Hematopoietic multipotent progenitor cell (in vitro differentiated cells): ENCODE measurements around the gene METTL21A. TPM values are rescaled to one million over a fixed set of nuclear protein-coding genes. Genes with fewer than 3 reads are reported as not detected.
"Not testable (repeated sequence)": the region's sequence is repeated elsewhere in the genome, so short reads cannot be mapped to it uniquely, and the experiment has no call there.

Source experiments
- DNase-seq, 3 donors: peaks; one replicate each; pipeline ENCODE4 v3.0.0-alpha.2; 2011 to 2015; ENCODE audit warnings: low read depth in 2 of 3, low spot score in 2 of 3
- total RNA-seq: library from RNA; depleted of rRNA; stranded (reverse); fragments of >200 nt; gene quantifications from one replicate; pipeline ENCODE4 v1.2.3, GENCODE V29; 2012

Gene METTL21A
- total RNA-seq, result 20.7 TPM

GRCh38 chr2:207625014-207625907, at the start of gene METTL21A:
METTL21A (minus strand) TSS chr2:207625394; CDS start chr2:207624375, 1,019 bp downstream.
- peak; percentile 93 to 97 (median 96) for DNase-seq

GRCh38 chr2:207674826-207675225, 49.6 kb upstream of the METTL21A start:
- DNase-seq, result no peak

- DNase-seq, result no peak
These were observed 49.1 kb upstream of the METTL21A start for GRCh38 chr2:207674266-207674774.

- no peak for DNase-seq
These were observed 48.2 kb upstream of the METTL21A start for GRCh38 chr2:207673431-207673830.

- DNase-seq, result no peak
These were observed 45.7 kb upstream of the METTL21A start for GRCh38 chr2:207670887-207671286.

- DNase-seq, result no peak
These were observed 38.8 kb upstream of the METTL21A start for GRCh38 chr2:207663870-207664545.

GRCh38 chr2:207662203-207662602, 37.0 kb upstream of the METTL21A start:
- peak in 2 of 3 donors; percentile 55 for DNase-seq

- DNase-seq, result no peak
These were observed 35.8 kb upstream of the METTL21A start for GRCh38 chr2:207660994-207661393.

GRCh38 chr2:207658156-207658555, 33.0 kb upstream of the METTL21A start:
- DNase-seq, result no peak

GRCh38 chr2:207655000-207655399, 29.8 kb upstream of the METTL21A start:
- DNase-seq, result no peak

GRCh38 chr2:207646582-207646981, 21.4 kb upstream of the METTL21A start:
- DNase-seq, result not testable (repeated sequence)

- no peak for DNase-seq
These were observed 18.7 kb upstream of the METTL21A start for GRCh38 chr2:207643892-207644291.

GRCh38 chr2:207640661-207641060, 15.5 kb upstream of the METTL21A start:
- no peak for DNase-seq

GRCh38 chr2:207640160-207640559, 15.0 kb upstream of the METTL21A start:
- DNase-seq, result no peak

- not testable (repeated sequence) for DNase-seq
These were observed 14.1 kb upstream of the METTL21A start for GRCh38 chr2:207639288-207639687.

GRCh38 chr2:207635468-207636200, 10.4 kb upstream of the METTL21A start:
- peak in 1 of 3 donors; percentile 73 for DNase-seq

- DNase-seq, result no peak
These were observed 8.5 kb upstream of the METTL21A start for GRCh38 chr2:207633686-207634085.

GRCh38 chr2:207632575-207633493, 7.6 kb upstream of the METTL21A start:
- DNase-seq, result peak in 2 of 3 donors; percentile 45 to 73

- no peak for DNase-seq
These were observed 5.3 kb upstream of the METTL21A start for GRCh38 chr2:207630491-207630890.

- DNase-seq, result no peak
These were observed 4.4 kb upstream of the METTL21A start for GRCh38 chr2:207629553-207629952.
